DMS 273 (cell line): ENCODE data around the gene OR2T11.
"Not testable (repeated sequence)": the region's sequence is repeated elsewhere in the genome, so short reads cannot be mapped to it uniquely, and the experiment has no call there.

Experiments
- DNase-seq: peaks from one replicate; lab custom pipeline; 2025; ENCODE audit not compliant: unreplicated experiment; lab: John Stamatoyannopoulos, UW

OR2T11 gene, protein sequence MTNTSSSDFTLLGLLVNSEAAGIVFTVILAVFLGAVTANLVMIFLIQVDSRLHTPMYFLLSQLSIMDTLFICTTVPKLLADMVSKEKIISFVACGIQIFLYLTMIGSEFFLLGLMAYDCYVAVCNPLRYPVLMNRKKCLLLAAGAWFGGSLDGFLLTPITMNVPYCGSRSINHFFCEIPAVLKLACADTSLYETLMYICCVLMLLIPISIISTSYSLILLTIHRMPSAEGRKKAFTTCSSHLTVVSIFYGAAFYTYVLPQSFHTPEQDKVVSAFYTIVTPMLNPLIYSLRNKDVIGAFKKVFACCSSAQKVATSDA

DNA sequence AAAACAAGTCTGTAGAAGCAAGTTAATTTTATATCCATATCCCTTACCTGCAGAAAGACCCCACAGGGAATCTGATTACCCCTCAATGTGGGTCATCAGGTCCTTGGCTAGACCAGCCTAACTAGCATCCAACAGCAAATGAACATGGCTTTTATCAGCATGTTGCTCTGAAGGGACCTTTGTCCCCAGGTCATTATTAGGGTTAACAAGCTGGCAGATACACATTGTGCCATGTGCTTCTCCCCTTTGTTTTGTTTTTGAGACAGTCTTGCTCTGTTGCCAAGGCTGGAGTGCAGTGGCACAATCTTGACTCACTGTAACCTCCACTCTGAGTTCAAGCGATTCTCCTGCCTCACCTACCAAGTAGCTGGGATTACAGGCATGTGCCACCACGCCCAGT is at the start of gene OR2T11:
TSS of gene OR2T11 (minus strand) at position 101 of the 400 bp plus-strand sequence. CDS start 7,963 bp downstream, outside the sequence.
- not testable (repeated sequence) for DNase-seq

DNA sequence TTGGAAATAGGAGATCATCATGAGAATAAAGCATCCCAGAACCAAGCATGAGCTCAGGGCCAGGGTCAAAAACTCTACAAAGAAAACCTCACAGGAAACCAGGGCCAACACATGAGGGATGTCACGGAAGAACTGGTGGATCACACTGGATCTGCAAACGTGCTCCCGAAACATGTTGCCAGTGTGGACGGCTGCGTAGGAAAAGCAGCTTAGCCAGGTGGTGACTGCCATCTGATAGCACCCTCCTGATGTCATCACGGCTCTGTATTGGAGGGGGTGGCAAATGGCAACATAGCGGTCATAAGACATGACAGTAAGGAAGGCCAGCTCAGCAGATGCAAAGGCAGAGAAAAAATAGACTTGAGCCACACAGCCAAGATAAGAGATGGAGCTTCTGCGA is 46.8 kb upstream of the OR2T11 start:
- no peak for DNase-seq

DNA sequence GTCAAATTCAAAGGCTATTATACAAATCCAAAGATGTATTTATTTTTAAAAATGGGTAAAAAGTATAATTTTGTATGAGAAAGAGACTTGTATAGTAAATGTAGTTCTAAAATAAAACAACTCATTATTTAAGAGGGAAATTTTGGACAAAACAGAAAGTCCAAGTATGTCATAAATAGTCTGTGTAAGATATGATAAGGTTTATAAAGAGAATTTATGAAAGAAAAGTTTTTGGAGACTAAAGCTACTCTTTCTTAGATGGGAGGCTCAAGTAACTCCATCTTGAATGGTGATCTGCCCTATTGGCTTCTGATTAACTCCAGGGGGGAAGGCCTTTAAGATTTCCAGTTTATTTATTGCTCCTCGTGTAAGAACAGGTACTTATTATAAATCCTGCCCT is 35.1 kb upstream of the OR2T11 start:
- peak; percentile 13 for DNase-seq

DNA sequence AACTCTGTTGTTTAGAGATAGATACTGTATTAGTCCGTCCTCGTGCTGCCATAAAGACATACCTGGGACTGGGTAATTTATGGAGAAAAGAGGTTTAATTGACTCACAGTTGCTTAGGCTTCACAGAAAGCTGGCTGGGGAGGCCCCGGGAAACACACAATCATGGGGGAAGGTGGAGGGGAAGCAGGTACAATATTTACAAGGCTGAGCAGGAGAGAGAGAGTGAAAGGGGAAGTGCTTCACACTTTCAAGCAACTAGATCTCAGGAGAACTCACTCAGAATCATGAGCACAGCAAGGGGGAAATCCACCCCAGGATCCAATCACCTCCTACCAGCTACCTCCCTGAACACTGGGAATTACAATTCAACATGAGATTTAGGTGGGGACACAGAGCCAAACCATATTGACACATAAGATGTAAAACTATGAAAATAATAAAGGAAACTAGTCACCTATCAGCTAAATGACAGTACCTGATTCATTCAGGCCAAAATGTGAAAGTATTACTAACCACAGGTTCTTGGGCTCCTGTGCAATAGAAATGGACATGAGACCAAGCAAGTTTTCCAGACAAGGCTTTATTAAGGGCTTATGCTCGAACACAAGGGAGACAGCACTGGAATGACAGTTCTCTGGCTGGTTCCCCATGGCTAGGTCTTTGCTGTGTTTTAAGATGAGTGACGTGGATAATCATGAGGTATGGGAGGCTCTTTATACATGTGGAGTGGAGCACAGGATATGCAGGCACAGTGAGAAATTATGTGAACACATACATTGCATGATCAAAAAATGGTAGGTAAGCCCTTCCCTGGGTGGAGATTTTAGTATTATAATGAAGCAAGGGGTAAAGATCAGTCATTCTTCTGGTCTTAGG is 28.8 kb upstream of the OR2T11 start:
- DNase-seq: not testable (repeated sequence)

DNA sequence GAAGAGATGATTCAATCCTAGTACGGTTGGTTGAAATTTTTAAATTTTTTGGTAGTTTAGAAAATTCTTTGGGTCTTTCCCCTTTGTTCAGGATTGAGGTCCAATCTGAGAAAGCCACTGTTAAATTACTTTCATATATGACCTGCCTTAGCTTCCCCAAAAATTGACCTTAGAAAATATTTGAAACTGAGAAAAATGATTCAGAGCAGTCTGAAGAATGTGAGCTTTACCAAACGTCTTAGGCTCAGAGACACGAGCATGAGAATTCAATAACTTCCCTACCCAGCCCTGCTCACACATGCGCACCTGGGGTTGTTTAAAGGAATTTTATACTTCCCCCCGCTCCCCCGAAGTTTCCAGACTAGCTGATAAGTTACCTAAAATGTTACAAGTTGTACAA is 21.9 kb upstream of the OR2T11 start:
- not testable (repeated sequence) for DNase-seq

DNA sequence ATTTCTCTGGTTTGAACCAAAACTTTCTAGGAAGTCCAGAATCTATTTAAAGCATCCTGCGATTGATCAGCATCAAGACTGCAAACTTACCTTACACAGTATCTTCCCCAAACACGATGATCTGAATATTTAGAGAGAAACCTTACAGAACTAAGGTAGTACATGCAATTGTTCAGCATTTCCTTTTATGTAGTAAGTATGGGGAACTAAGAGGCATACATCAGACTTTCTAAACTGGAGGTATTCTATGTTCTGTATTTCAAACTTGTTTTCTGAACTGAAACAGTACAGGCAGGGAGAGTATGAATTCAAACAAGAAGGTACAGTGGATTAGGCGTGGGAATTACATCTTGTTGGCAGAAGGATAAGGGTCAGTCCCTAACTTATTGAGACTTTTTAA is 20.5 kb upstream of the OR2T11 start, which contains the start of gene OR2T27:
TSS of gene OR2T27 (minus strand) at position 175 of the 400 bp plus-strand sequence. CDS start 4,644 bp downstream, outside the sequence.
- not testable (repeated sequence) for DNase-seq

DNA sequence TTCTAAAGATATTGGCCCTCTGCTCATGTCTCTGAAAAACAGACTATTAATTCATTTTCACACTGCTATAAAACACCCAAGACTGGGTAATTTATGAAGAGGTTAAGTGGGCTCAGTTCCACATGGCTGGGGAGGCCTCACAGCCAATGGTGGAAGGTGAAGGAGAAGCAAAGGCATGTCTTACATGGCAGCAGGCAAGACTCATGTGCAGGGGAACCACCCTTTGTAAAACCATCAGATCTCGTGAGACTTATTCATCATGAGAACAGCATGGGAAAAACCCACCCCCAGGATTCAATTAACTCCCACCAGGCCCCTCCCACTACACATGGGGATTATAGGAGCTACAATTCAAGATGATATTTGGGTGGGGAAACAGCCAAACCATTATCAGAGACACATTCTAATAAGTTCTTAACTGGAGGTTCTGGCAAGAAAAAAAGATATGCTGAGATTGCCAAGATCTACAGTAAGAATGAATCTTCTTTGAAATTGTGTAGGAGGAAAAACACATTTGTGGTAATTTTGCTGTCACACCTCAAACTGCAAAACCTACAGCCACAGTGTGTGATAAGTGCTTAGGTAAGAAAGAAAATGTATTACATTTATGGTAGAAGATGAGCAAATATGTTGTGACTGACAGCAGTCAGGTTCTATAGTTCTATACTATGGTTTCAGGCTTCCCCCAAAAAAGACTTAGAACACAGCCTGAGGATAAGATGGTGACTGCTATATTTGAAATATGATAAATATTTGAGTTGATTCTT is 14.1 kb upstream of the OR2T11 start:
- not testable (repeated sequence) for DNase-seq

DNA sequence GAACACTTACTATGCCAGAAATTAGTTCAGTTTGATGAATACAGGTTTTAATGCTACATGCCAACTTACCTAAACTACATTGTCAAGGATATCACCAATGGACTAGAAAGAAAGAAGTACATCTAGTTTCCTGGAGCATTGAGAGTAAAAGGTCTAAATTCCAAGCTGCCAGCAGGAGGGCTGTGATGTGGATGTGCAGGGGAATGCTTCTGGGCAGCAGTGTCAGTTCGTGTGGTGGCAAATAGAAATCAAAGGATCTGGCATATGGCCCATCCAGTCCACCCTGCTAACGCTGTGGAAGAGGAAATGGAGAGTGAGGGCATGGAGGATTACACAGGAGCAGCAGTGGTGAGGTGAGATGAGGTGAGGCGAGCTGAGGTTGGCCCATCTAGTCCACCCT is 10.3 kb upstream of the OR2T11 start, which contains the start of gene OR2T35:
TSS of gene OR2T35 (minus strand) at position 101 of the 400 bp plus-strand sequence. CDS start 6,020 bp downstream, outside the sequence.
- not testable (repeated sequence) for DNase-seq

DNA sequence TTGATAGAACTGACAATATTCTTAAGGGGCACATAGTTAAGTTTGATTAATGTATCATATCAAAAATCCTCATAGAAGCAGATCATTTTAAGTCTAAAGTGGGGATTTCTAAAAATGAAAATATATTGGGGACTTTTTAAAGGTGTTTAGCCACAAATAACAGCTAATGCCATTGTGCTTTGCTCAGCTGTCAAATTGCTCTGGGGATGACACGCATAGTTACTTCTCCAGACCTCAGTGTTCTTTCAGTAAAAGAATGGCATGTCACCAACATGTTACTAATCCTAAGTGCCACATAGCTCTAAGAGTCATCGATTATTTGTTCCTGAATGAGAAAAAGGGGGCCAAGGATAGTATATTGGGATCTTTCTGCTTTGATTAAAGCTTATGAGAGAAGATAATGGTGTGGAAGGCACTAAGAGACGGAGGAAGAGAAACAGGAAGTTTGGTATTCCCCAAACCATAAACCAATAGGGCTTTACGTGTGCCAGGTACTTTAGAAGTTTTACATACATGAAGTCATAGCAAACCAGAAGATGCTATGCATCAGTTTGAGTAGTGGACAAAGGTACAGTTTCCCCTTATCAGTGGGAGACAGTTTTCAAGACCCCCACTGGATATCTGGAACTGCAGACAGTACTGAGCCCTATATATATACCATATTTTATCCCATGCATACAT is 8.2 kb upstream of the OR2T11 start:
- not testable (repeated sequence) for DNase-seq

DNA sequence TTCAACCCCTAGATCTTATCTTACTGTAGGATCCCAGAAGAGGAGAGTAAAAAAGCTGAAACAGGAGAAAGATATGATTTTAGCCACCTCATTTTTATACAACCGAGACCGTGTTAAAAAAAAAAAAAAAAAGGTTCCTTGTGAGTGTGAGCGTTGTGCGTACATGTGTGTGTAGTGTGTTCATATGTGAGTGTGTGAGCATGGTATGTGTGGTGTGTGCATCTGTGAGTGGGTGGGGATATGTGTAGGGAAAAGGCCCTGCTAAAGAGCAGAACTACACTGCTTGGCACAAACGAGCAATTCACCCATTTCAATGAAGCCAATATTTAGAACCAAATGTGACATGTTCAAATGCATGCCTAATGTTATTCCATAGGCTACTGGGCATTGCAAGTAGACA is 6.7 kb upstream of the OR2T11 start:
- DNase-seq: not testable (repeated sequence)

DNA sequence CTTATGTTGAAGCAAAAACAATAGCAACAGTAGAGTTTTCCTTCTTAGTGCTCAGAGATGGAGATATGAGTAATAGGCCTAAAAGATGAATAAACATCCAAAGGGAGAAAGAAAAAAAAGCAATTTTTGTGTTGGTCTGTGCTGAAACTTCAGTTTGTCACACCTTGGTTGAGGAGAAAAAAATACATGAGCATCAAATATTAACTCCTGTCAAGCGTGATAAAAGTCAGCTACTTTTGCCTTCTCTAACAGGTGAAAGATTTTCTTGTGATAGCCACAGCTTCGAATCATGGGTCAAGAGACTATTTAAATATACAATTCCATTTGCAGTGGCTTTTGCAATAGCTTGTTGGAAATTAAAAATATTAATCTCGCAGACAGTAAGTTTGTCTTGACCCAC is 6.0 kb upstream of the OR2T11 start:
- not testable (repeated sequence) for DNase-seq

DNA sequence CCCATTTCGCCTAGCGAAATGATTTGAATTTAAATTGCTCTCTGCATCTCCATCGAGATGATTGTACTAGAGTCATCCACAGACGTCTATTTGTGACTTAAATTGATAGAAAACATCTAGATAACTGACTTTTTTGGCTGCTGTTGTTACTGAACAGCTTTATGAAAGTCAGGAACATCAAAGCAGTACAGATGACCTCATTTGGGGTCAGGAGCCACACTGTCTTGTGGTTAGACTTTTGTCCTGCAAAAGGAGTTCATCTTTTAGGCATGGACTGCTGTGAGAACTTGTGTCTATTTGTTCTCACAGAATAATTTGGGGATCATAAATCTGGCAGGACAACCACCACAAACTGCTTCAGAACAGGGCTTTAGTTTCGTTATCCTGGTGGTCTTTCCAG is 4.8 kb upstream of the OR2T11 start:
- DNase-seq: not testable (repeated sequence)

DNA sequence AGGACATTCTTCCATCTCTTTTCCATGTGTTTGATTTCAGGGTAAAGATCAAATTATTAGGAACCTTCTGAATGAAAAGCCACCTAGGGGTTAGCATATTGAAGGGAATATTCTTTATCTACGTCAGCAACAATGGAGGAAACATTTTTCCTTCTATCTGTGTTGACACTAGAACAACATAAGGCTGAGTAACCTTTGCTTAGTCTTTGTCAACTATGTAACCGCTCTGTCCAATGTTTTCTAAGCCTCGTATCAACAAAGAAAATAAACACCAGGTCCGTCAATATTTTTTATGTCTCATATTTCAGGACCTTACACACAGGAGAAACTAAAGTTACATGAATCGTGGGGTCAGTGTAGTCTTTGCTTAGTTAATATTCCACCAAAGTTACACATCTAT is 1.7 kb upstream of the OR2T11 start:
- DNase-seq: not testable (repeated sequence)

DNA sequence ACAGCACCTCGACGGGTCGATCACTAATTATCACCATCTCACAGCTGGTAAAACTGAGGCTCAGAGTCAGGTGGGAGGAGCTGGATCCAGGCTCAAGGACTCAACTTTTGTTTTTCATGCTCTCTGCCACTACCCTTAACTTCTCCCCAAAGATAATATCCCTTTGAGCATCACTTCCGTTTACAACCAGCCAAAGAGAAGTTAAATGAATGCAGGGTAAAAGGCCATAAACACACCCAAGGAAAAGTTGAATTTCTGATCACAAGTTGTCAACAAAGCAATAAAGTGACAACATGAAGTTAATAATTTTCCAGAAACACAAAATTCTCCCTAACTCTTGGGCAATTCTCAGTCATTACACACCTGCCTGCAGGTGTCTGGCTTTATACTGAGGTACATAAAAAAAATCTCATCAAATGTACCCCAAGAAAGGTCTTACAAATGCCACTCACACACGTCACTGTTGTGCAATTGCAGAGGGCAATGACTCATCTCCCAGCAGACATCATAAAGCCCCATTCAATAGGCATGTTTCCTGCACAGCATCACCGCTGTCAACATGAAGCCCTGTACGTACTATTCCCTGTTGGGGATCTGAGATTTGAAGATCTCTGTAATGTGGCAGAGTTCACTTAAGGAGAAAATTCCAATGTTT is 3.4 kb downstream of the OR2T11 start:
- DNase-seq: no peak

DNA sequence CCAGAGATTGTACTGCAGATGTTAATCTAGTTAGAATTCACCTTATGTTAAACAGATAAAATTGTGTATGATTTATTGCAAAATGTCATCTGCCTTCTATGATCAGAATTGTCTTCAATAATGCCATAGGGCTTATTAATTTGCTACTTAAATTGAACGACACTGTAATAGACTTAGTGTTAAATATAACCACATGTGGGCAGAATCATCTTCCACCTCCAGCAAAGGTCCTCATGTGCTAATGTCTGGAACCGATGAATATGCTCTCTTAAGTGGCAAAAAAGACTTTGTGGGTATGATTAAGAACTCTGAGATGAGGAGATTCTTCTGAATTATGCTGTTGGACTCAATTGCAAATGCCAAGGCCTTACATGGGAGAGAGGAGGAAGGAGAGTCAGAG is 4.3 kb downstream of the OR2T11 start:
- DNase-seq: no peak

DNA sequence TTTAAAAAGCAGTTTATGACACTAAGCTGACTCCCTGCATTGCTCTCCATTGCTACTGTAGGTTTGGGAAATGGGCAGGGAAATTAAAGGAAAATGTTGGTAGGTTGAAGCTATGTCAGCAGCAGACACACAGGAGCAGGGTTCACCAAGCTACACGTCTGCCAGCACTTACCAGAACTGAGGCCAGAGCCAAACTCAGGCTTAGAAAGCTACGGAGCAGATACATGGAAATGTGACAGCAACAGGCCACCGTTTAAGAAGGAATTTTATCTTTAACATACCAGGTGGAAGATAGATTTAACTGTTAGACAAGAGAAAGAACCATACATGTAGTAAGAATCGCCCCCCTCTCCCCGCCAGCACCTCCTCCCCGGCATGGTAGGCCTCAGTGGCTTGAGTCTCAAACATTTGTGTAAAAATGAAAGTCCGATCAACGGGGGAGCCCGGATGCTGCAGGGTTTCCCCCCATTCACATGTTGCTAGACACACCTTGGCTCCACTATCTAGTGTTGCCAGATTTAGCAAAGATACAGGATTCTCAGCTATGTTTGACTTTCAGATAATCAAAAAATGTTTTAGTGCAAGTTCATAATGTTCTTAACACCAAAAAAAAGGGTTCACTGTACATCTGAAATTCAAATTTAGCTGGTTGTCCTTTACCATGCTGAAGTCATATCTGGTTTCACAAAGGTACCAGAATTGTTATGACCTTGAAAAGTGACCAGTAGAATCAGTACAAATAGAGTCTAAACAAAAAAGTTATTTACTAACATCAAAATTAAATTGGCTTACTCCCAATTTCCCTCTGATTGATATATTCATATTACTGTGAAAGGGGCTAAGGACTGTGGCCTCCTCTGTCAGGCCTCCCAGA is 6.7 kb downstream of the OR2T11 start:
- no peak for DNase-seq

DNA sequence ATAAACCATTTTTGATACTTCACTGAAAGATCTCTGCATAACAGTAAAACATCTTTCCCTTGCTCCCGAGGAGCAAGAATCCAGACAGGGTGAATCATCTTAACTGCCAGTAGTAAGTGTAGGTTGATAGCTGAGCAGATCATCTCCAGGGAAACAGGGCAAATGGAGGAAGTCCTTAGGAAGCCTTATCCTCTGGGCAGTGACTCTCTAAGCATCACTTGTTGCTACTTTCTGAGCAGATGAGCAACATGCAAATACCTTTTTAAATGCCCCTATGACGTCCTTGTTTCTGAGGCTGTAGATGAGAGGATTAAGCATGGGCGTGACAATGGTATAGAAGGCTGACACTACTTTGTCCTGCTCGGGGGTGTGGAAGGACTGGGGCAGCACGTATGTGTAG is 8.9 kb downstream of the OR2T11 start:
- DNase-seq: no peak

DNA sequence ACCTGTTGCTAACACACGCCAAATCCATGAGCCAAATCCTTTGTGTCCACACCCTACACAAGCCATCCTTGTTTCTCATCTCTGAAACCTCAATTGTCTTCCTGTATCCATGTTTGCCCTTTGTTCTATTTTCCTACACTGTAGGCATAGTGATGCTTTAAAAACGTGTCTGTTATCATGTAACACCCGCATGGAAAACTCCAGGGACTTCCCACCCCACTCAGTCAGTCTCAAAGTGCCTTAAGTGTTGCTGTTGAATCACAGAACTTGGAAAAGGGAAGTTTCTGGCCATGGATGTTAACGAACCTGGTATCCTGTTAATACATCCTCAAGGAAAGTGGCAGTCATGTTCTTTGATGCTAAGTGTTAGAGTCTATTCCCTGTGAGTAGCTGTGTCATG is 9.7 kb downstream of the OR2T11 start:
- DNase-seq: no peak

DNA sequence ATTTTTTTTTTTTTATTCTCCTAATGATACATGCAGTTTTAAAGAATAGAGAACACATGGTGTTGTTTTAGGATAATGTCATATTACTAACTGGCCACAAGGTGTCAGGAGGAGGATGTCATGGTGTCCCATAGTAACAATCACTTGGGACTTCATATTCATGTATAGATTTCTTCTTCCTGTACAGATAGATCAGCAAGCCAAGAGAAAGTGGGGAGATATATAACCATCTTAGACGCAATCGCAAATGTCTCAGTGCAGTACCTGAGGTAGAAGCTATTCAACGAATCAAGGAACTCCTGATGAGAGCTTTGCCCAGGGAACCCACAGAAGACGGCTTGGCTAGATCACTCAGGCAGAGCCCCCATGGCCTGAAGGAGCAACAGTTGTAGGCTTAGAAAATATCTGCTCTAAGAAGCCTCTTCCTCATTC is 12.3 kb downstream of the OR2T11 start:
- DNase-seq: peak; percentile 51
